Ovary (tissue), 9 donors: Measurements from ENCODE around the gene IKZF3. TPM values are rescaled to one million over a fixed set of nuclear protein-coding genes. Genes with fewer than 3 reads are reported as not detected.
"Not testable (repeated sequence)": the region's sequence is repeated elsewhere in the genome, so short reads cannot be mapped to it uniquely, and the experiment has no call there.

ENCODE experiments used
- DNase-seq, 5 donors: peaks; one replicate each; pipeline ENCODE4 v3.0.0-alpha.2; 2019 to 2020
- H3K27ac ChIP-seq, 2 donors: fragments of 200-600 bp; one replicate each; pipeline versions ENCODE4 v1.5.1 to v1.8.0; 2019 to 2022
- H3K27me3 ChIP-seq: fragments of 200-600 bp; one replicate; pipeline ENCODE4 v1.8.0; 2022
- H3K36me3 ChIP-seq: fragments of 200-600 bp; sonication (generic); one replicate; pipeline ENCODE4 v1.5.1; 2019
- H3K4me1 ChIP-seq: one replicate; pipeline ENCODE4 v1.8.1; 2013; ENCODE audit warnings: mild to moderate bottlenecking, moderate library complexity; ENCODE audit not compliant: insufficient read depth
- H3K4me3 ChIP-seq: fragments of 200-600 bp; sonication (generic); one replicate; pipeline ENCODE4 v1.5.1; 2017
- H3K9me3 ChIP-seq, 2 donors: fragments of 200-600 bp in 1 of 2; sonication (generic) in 1 of 2; one replicate each; pipeline versions ENCODE4 v1.5.1 to v1.8.1; 2013 to 2019; ENCODE audit warnings: mild to moderate bottlenecking in 1 of 2, moderate library complexity in 1 of 2
- CTCF ChIP-seq, 3 donors: fragments of 450-650 bp in 2 of 3; fragments of 200-600 bp in 1 of 3; IDR thresholded peaks; one replicate each; pipeline versions ENCODE4 v1.5.1 to v1.8.0; 2016 to 2022; ENCODE audit warnings: antibody characterized with exemption in 3 of 3, mild to moderate bottlenecking in 1 of 3
- EP300 ChIP-seq: sonication (generic); formaldehyde crosslinking; IDR thresholded peaks from one replicate; pipeline ENCODE4 v1.6.1; 2017; ENCODE audit warnings: antibody characterized with exemption
- POLR2A ChIP-seq: fragments of 450-650 bp; IDR thresholded peaks from one replicate; pipeline ENCODE4 v1.6.1; 2017; ENCODE audit warnings: antibody characterized with exemption, mild to moderate bottlenecking, moderate library complexity
- WGBS, 3 donors: extraction: QIAGEN DNeasy Blood & Tissue Kit in 1 of 3; methylation state at CpG; one replicate each; pipeline versions ENCODE4 v1.1.5 to v1.1.7; 2013 to 2017; 5-methylcytosine and 5-hydroxymethylcytosine counted together
- intact Hi-C, 4 donors: fragments of 100-400 bp; cut with DNase I; formaldehyde crosslinking; loops; one replicate each; pipeline versions ENCODE4 v1.11.0 to v1.15.1; 2022 to 2023
- polyA plus RNA-seq, 2 donors: library from polyadenylated mRNA; stranded (reverse); fragments of 200-250 nt in 1 of 2; fragments of 350-450 nt in 1 of 2; fragmentation: Illumina TruSeq in 1 of 2; extraction: RNeasy Lipid Tissue Mini Kit (QIAGEN cat#74804) in 1 of 2; gene quantifications; one replicate each; pipeline ENCODE4 v1.2.3, GENCODE V29; 2013 to 2014
- total RNA-seq, 7 donors: library from RNA; depleted of rRNA in 2 of 7; stranded (reverse); fragments of >200 nt in 2 of 7; fragmentation: NEBNext Ultra II Directional in 3 of 7; extraction: Animal tissue kit (Norgen Biotek cat#: 25700) in 3 of 7; gene quantifications; one replicate each; pipeline versions ENCODE4 v1.1.0 to v1.2.4, GENCODE V29; 2016 to 2023
- donor health status: DM: no; HTN: no; CAD: no; lungs with moderate emphysema.
- donor health status: DM: no; HTN: no; CAD: no.
- donor health status: Bipolar disorder and iron deficiency.
- donor health status: DM: yes; HTN: yes; CAD: no.
- donor health status: DM: no; HTN: no; CAD: no.
- donor health status: DM: yes; HTN: yes; CAD: no.

The IKZF3 gene
- total and polyA plus RNA-seq, 9 donors: 0.16 to 2.6 (median 0.62) TPM

- Histone ChIP-seq H3K4me3 (no peak overlapping the region), H3K27me3 (no peaks in the 10 kb centered on the region), H3K4me1 (no peaks in the 10 kb centered on the region), H3K27ac (no peak overlapping the region), H3K9me3 (no peaks in the 10 kb centered on the region), H3K36me3 (no peaks in the 10 kb centered on the region)
- no peak for TF ChIP-seq EP300
- no peak for TF ChIP-seq POLR2A
- TF ChIP-seq CTCF (IDR thresholded peaks at IDR 0.05): no peak
- DNase-seq: no peak
- intact Hi-C loops: no loop called here
Observed at GRCh38 chr17:39899215-39899614, 35.1 kb upstream of the IKZF3 start.

GRCh38 chr17:39898088-39898487 lies 34.0 kb upstream of the IKZF3 start:
- intact Hi-C loops: no loop called here
- no peak for DNase-seq
- H3K36me3 ChIP-seq: no peaks in the 10 kb centered on the region
- 92 to 96% (median 92%) methylated on average over 4 of the region's 4 CpGs for WGBS, 3 donors
- no peak overlapping the region for H3K27ac ChIP-seq
- no peaks in the 10 kb centered on the region for H3K4me1 ChIP-seq
- TF ChIP-seq CTCF (IDR thresholded peaks at IDR 0.05): no peak
- TF ChIP-seq POLR2A: no peak
- no peak for TF ChIP-seq EP300
- H3K4me3 ChIP-seq: no peak overlapping the region
- H3K9me3 ChIP-seq: no peaks in the 10 kb centered on the region
- H3K27me3 ChIP-seq: no peaks in the 10 kb centered on the region

GRCh38 chr17:39894681-39895376 lies 30.7 kb upstream of the IKZF3 start:
- H3K4me1 ChIP-seq: no peaks in the 10 kb centered on the region
- H3K36me3 ChIP-seq: no peaks in the 10 kb centered on the region
- intact Hi-C loops: no loop called here
- H3K4me3 ChIP-seq: no peak overlapping the region
- WGBS, 3 donors: 10 to 23% (median 12%) methylated on average over 3 of the region's 3 CpGs
- TF ChIP-seq POLR2A (no peak), EP300 (no peak)
- no peak for DNase-seq
- no peaks in the 10 kb centered on the region for H3K9me3 ChIP-seq
- no peaks in the 10 kb centered on the region for H3K27me3 ChIP-seq
- no peak overlapping the region for H3K27ac ChIP-seq

GRCh38 chr17:39889200-39889599 lies 25.1 kb upstream of the IKZF3 start:
- H3K27ac ChIP-seq: no peak overlapping the region
- H3K4me1 ChIP-seq: no peaks in the 10 kb centered on the region
- H3K9me3 ChIP-seq: no peaks in the 10 kb centered on the region
- WGBS, 3 donors: 17 to 33% (median 28%) methylated on average over 2 of the region's 2 CpGs
- H3K27me3 ChIP-seq: no peaks in the 10 kb centered on the region
- H3K4me3 ChIP-seq: no peak overlapping the region
- no peaks in the 10 kb centered on the region for H3K36me3 ChIP-seq
- no peak for DNase-seq
- TF ChIP-seq POLR2A (no peak), EP300 (no peak), CTCF (IDR thresholded peaks at IDR 0.05) (no peak)
- intact Hi-C loops: no loop called here

GRCh38 chr17:39887078-39887477 lies 23.0 kb upstream of the IKZF3 start:
- Histone ChIP-seq H3K4me1 (no peaks in the 10 kb centered on the region), H3K36me3 (no peaks in the 10 kb centered on the region), H3K4me3 (no peak overlapping the region), H3K9me3 (no peaks in the 10 kb centered on the region), H3K27me3 (no peaks in the 10 kb centered on the region), H3K27ac (no peak overlapping the region)
- TF ChIP-seq CTCF (IDR thresholded peaks at IDR 0.05) (no peak), EP300 (no peak), POLR2A (no peak)
- intact Hi-C loops: no loop called here
- no peak for DNase-seq

- H3K36me3 ChIP-seq, DNase-seq, intact Hi-C loops, H3K9me3 ChIP-seq, H3K27me3 ChIP-seq, H3K4me3 ChIP-seq, H3K27ac ChIP-seq, H3K4me1 ChIP-seq: not testable (repeated sequence)
- 62 to 68% (median 66%) methylated on average over 5 of the region's 5 CpGs for WGBS, 3 donors
Observed at GRCh38 chr17:39886102-39886501, 22.0 kb upstream of the IKZF3 start.
